Pancreas (tissue), 10 donors: ENCODE measurements around the gene NNAT. TPM values are rescaled to one million over a fixed set of nuclear protein-coding genes. Genes with fewer than 3 reads are reported as not detected.
A peak's percentile ranks its signal among the peaks of the same experiment; 100 is the strongest.

ENCODE experiments used
- ATAC-seq, 4 donors: fragments of 200-7000 bp; cut with Tn5 transposase; one replicate each; pipeline versions ENCODE4 v1.8.0 to v1.9.1; 2020; ENCODE audit warnings: mild to moderate bottlenecking in 4 of 4, moderate library complexity in 4 of 4
- DNase-seq, 6 donors: peaks; one replicate each; pipeline ENCODE4 v3.0.0-alpha.2; 2020
- FAIRE-seq: peaks from 2 replicates; lab custom pipeline; 2012; peaks lifted over from hg19 to GRCh38; lab: Jason Lieb, UNC
- H3K27ac ChIP-seq, 4 donors: fragments of 200-600 bp; sonication (generic); 1 replicate in 3 of 4; 2 replicates in 1 of 4; pipeline versions ENCODE4 v1.5.0 to v1.8.0; 2020
- H3K27me3 ChIP-seq, 4 donors: fragments of 200-600 bp; one replicate each; pipeline ENCODE4 v1.8.0; 2021
- H3K36me3 ChIP-seq, 3 donors: fragments of 200-600 bp; sonication (generic) in 1 of 3; one replicate each; pipeline versions ENCODE4 v1.5.0 to v1.8.0; 2020 to 2021
- H3K4me1 ChIP-seq, 3 donors: fragments of 200-600 bp; one replicate each; pipeline ENCODE4 v1.8.0; 2021
- H3K4me3 ChIP-seq, 4 donors: fragments of 200-600 bp; sonication (generic) in 2 of 4; one replicate each; pipeline versions ENCODE4 v1.5.0 to v1.8.0; 2020 to 2021
- H3K9me3 ChIP-seq, 4 donors: fragments of 200-600 bp; one replicate each; pipeline ENCODE4 v1.8.0; 2021
- CTCF ChIP-seq, 4 donors: fragments of 200-600 bp; sonication (generic) in 3 of 4; IDR thresholded peaks; one replicate each; pipeline versions ENCODE4 v1.5.0 to v1.8.0; 2021; ENCODE audit warnings: antibody characterized with exemption in 4 of 4
- WGBS, 2 donors: extraction: QIAGEN DNeasy Blood & Tissue Kit; methylation state at CpG; one replicate each; pipeline ENCODE4 v1.1.7; 2013; 5-methylcytosine and 5-hydroxymethylcytosine counted together
- intact Hi-C, 3 donors: fragments of 100-400 bp; cut with DNase I; formaldehyde crosslinking; loops; one replicate each; pipeline versions ENCODE4 v1.11.1 to v1.14.2; 2022
- polyA plus RNA-seq, 2 donors: library from polyadenylated mRNA; stranded (reverse); fragments of 200-250 nt; gene quantifications; one replicate each; pipeline ENCODE4 v1.2.3, GENCODE V29; 2013
- total RNA-seq, 6 donors: library from RNA; stranded (reverse); fragmentation: NEBNext Ultra II Directional in 4 of 6; extraction: Animal tissue kit (Norgen Biotek cat#: 25700) in 4 of 6; gene quantifications; one replicate each; pipeline versions ENCODE4 v1.2.1 to v1.2.4, GENCODE V29; 2021 to 2023
- donor health status: healthy with polysubstance abuse.
- donor health status: DM: no; HTN: no; CAD: no; lungs with moderate emphysema.
- donor health status: DM: no; HTN: no; CAD: no.
- donor health status: control.
- donor health status: control.
- donor health status: Bipolar disorder and iron deficiency.
- donor health status: DM: yes; HTN: yes; CAD: no.
- donor health status: DM: no; HTN: no; CAD: no.
- donor health status: DM: no; HTN: no; CAD: no.
- donor health status: DM: yes; HTN: yes; CAD: no.

Gene NNAT
- total and polyA plus RNA-seq, 8 donors: 0.31 to 1.0 (median 0.63) TPM; not detected in 4

GRCh38 chr20:37564388-37565133 is 43.5 kb downstream of the NNAT start:
- Histone ChIP-seq H3K36me3 (no peaks in the 10 kb centered on the region), H3K27ac (no peak overlapping the region), H3K4me1 (no peaks in the 10 kb centered on the region), H3K9me3 (no peaks in the 10 kb centered on the region), H3K4me3 (no peak overlapping the region), H3K27me3 (peaks cover 0 to 15% (median 0%) of the 10 kb centered on the region in 4 donors)
- WGBS, 2 donors: 6 to 10% methylated on average over 28 to 34 of the region's 34 CpGs
- DNase-seq (peak in 5 of 6 donors; percentile 8 to 88 (median 59)), FAIRE-seq (no peak), ATAC-seq (peak; percentile 53 to 88 (median 87))
- intact Hi-C loops: loop anchor here in 1 of 3 donors (5.0 kb wide), 2 partner anchors 428 to 653 kb away; no protein-coding TSS in a partner anchor
- TF ChIP-seq CTCF (IDR thresholded peaks at IDR 0.05): peak; percentile 61 to 89 (median 82)

- intact Hi-C loops: loop anchor here in 1 of 3 donors (5.0 kb wide), 2 partner anchors 427 to 652 kb away; no protein-coding TSS in a partner anchor
Measured at GRCh38 chr20:37565134-37565811, 44.2 kb downstream of the NNAT start.

GRCh38 chr20:37566590-37567330 is 45.7 kb downstream of the NNAT start:
- DNase-seq (peak in 1 of 6 donors; percentile 16), FAIRE-seq (no peak), ATAC-seq (no peak)
- TF ChIP-seq CTCF (IDR thresholded peaks at IDR 0.05): no peak
- H3K27ac ChIP-seq: no peak overlapping the region
- 41 to 47% methylated on average over 5 of the region's 5 CpGs for WGBS, 2 donors
- no peaks in the 10 kb centered on the region for H3K4me1 ChIP-seq
- no peak overlapping the region for H3K4me3 ChIP-seq
- H3K9me3 ChIP-seq: no peaks in the 10 kb centered on the region
- H3K27me3 ChIP-seq: peaks cover 0 to 15% (median 0%) of the 10 kb centered on the region in 4 donors
- H3K36me3 ChIP-seq: no peaks in the 10 kb centered on the region
- intact Hi-C loops: loop anchor here in 1 of 3 donors (5.0 kb wide), 2 partner anchors 426 to 651 kb away; no protein-coding TSS in a partner anchor

More at GRCh38 chr20:37565134-37565811, 44.2 kb downstream of the NNAT start:
- ATAC-seq (no peak), DNase-seq (no peak), FAIRE-seq (no peak)
- peaks cover 0 to 15% (median 0%) of the 10 kb centered on the region in 4 donors for H3K27me3 ChIP-seq
- no peak overlapping the region for H3K27ac ChIP-seq
- TF ChIP-seq CTCF (IDR thresholded peaks at IDR 0.05): no peak
- H3K4me1 ChIP-seq: no peaks in the 10 kb centered on the region
- WGBS, 2 donors: 57 to 61% methylated on average over 14 of the region's 14 CpGs
- no peaks in the 10 kb centered on the region for H3K36me3 ChIP-seq
- no peak overlapping the region for H3K4me3 ChIP-seq
- no peaks in the 10 kb centered on the region for H3K9me3 ChIP-seq

GRCh38 chr20:37567331-37567665 is 46.2 kb downstream of the NNAT start:
- H3K4me3 ChIP-seq: no peak overlapping the region
- no peaks in the 10 kb centered on the region for H3K4me1 ChIP-seq
- DNase-seq: peak in 1 of 6 donors; percentile 21
- TF ChIP-seq CTCF (IDR thresholded peaks at IDR 0.05): no peak
- FAIRE-seq: no peak
- peaks cover 0 to 15% (median 0%) of the 10 kb centered on the region in 4 donors for H3K27me3 ChIP-seq
- whole genome bisulfite sequencing, 2 donors: 24 to 27% methylated on average over 7 of the region's 7 CpGs
- intact Hi-C loops: loop anchor here in 1 of 3 donors (5.0 kb wide), 2 partner anchors 425 to 650 kb away; no protein-coding TSS in a partner anchor
- no peak for ATAC-seq
- H3K27ac ChIP-seq: no peak overlapping the region
- no peaks in the 10 kb centered on the region for H3K9me3 ChIP-seq
- no peaks in the 10 kb centered on the region for H3K36me3 ChIP-seq
